Breast epithelium (tissue), 4 donors: ENCODE data around the gene ZMYND10. TPM values are rescaled to one million over a fixed set of nuclear protein-coding genes. Genes with fewer than 3 reads are reported as not detected.

ENCODE experiments used
- DNase-seq, 2 donors: peaks; one replicate each; pipeline ENCODE4 v3.0.0-alpha.2; 2019; ENCODE audit warnings: low spot score in 2 of 2
- H3K27ac ChIP-seq, 2 donors: fragments of 200-600 bp; sonication (generic) in 1 of 2; one replicate each; pipeline ENCODE4 v1.5.1; 2016 to 2019; ENCODE audit warnings: mild to moderate bottlenecking in 1 of 2
- H3K27me3 ChIP-seq, 2 donors: fragments of 200-600 bp; sonication (generic) in 1 of 2; one replicate each; pipeline versions ENCODE4 v1.5.1 to v1.6.0; 2017 to 2019; ENCODE audit warnings: control low read depth in 1 of 2, mild to moderate bottlenecking in 1 of 2
- H3K36me3 ChIP-seq: fragments of 200-600 bp; one replicate; pipeline ENCODE4 v1.5.1; 2019
- H3K4me1 ChIP-seq, 2 donors: fragments of 200-600 bp; sonication (generic); one replicate each; pipeline ENCODE4 v1.5.1; 2016 to 2019; ENCODE audit warnings: control low read depth in 1 of 2
- H3K4me3 ChIP-seq, 3 donors: fragments of 200-600 bp; sonication (generic); 1 replicate in 2 of 3; 2 replicates in 1 of 3; pipeline ENCODE4 v1.5.1; 2016 to 2019; ENCODE audit warnings: mild to moderate bottlenecking in 3 of 3, moderate library complexity in 2 of 3
- H3K9me3 ChIP-seq, 2 donors: fragments of 200-600 bp; sonication (generic) in 1 of 2; one replicate each; pipeline ENCODE4 v1.5.1; 2016 to 2019; ENCODE audit warnings: control low read depth in 1 of 2
- POLR2A ChIP-seq: fragments of 450-650 bp; IDR thresholded peaks from one replicate; pipeline ENCODE4 v1.6.1; 2016; ENCODE audit warnings: antibody characterized with exemption, mild to moderate bottlenecking, moderate library complexity
- POLR2AphosphoS5 ChIP-seq, 3 donors: sonication (generic); formaldehyde crosslinking; IDR thresholded peaks; one replicate each; pipeline ENCODE4 v1.6.1; 2017; ENCODE audit warnings: antibody characterized with exemption in 3 of 3
- intact Hi-C: fragments of 100-400 bp; cut with DNase I; formaldehyde crosslinking; loops from one replicate; pipeline ENCODE4 v1.15.1; 2023; ENCODE audit warnings: low total_unique reads
- total RNA-seq, 3 donors: library from RNA; depleted of rRNA; stranded (reverse); fragments of >200 nt; gene quantifications; one replicate each; pipeline ENCODE4 v1.1.0, GENCODE V29; 2016
- TF ChIP-seq, protein P1 (sequence below), 3 donors: fragments of 450-650 bp; IDR thresholded peaks; one replicate each; pipeline ENCODE4 v1.5.1; 2016 to 2017; ENCODE audit warnings: antibody characterized with exemption in 3 of 3, mild to moderate bottlenecking in 3 of 3, moderate library complexity in 3 of 3

The ZMYND10 gene
- total RNA-seq, 3 donors from 2014 or later, result 0.32 to 2.6 (median 1.9) TPM

DNA sequence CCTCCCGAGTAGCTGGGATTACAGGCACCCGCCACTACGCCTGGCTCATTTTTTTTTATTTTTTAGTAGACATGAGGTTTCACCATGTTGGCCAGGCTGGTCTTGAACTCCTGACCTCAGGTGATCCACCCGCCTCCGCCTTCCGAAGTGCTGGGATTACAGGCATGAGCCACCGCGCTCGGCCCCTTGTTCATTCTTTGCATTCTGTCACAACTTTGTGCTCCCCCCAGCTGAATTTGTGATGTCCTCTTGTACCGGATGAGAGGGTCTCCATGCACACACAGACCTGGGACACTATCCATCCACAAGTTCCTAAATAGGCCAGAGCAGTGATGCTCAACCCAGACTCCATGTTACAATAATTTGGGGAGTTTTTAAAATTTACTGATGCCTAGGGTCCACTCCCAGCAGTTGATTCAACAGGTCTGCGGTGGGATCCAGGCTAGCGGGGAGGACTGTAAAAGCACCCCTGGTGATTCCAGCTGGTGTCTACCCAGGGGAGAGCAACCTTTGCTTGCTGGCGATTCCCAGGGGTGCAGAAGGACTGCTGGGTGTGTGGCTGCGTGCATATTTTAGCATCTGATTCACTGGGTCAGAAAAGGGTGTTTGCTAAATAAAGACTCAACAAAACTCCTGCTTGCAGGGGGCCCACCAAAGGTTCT is 5.9 kb downstream of the ZMYND10 start:
- no peaks in the 10 kb centered on the region for H3K9me3 ChIP-seq

GRCh38 chr3:50338965-50339364 is 6.6 kb downstream of the ZMYND10 start:
- Histone ChIP-seq H3K27ac (peak overlapping the region; percentile 96 to 99), H3K4me3 (peak overlapping the region in 2 of 3 donors; percentile 14 to 65), H3K9me3 (no peaks in the 10 kb centered on the region), H3K36me3 (no peaks in the 10 kb centered on the region), H3K4me1 (peaks cover 18 to 23% of the 10 kb centered on the region in 2 donors), H3K27me3 (no peaks in the 10 kb centered on the region)
- DNase-seq, result no peak
- TF ChIP-seq POLR2A (no peak), POLR2AphosphoS5 (IDR thresholded peaks at IDR 0.05) (no peak)
- TF ChIP-seq, protein P1, sequence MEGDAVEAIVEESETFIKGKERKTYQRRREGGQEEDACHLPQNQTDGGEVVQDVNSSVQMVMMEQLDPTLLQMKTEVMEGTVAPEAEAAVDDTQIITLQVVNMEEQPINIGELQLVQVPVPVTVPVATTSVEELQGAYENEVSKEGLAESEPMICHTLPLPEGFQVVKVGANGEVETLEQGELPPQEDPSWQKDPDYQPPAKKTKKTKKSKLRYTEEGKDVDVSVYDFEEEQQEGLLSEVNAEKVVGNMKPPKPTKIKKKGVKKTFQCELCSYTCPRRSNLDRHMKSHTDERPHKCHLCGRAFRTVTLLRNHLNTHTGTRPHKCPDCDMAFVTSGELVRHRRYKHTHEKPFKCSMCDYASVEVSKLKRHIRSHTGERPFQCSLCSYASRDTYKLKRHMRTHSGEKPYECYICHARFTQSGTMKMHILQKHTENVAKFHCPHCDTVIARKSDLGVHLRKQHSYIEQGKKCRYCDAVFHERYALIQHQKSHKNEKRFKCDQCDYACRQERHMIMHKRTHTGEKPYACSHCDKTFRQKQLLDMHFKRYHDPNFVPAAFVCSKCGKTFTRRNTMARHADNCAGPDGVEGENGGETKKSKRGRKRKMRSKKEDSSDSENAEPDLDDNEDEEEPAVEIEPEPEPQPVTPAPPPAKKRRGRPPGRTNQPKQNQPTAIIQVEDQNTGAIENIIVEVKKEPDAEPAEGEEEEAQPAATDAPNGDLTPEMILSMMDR (IDR thresholded peaks at IDR 0.05), result no peak
- intact Hi-C loops, result no loop called here

More for the DNA sequence above, 5.9 kb downstream of the ZMYND10 start:
- Histone ChIP-seq H3K36me3 (no peaks in the 10 kb centered on the region), H3K27ac (peak overlapping the region; percentile 66 to 90), H3K27me3 (no peaks in the 10 kb centered on the region), H3K4me3 (peak overlapping the region; percentile 62 to 90 (median 65)), H3K4me1 (peaks cover 12 to 23% of the 10 kb centered on the region in 2 donors)
- intact Hi-C loops, result no loop called here
- TF ChIP-seq POLR2A, result no peak
- no peak for TF ChIP-seq POLR2AphosphoS5 (IDR thresholded peaks at IDR 0.05)
- TF ChIP-seq, protein P1 (IDR thresholded peaks at IDR 0.05), result no peak
- no peak for DNase-seq

GRCh38 chr3:50337175-50337861 is 8.2 kb downstream of the ZMYND10 start:
- Histone ChIP-seq H3K36me3 (no peaks in the 10 kb centered on the region), H3K27me3 (no peaks in the 10 kb centered on the region), H3K27ac (peak overlapping the region; percentile 96 to 99), H3K9me3 (no peaks in the 10 kb centered on the region), H3K4me3 (peak overlapping the region; percentile 65 to 84 (median 68)), H3K4me1 (peaks cover 19 to 23% of the 10 kb centered on the region in 2 donors)
- TF ChIP-seq POLR2A (peak; percentile 57), POLR2AphosphoS5 (IDR thresholded peaks at IDR 0.05) (peak; percentile 93 to 95 (median 94))
- TF ChIP-seq, protein P1 (IDR thresholded peaks at IDR 0.05), result peak in 1 of 3 donors; percentile 31
- peak; percentile 99 to 100 for DNase-seq
- intact Hi-C loops, result no loop called here

GRCh38 chr3:50336452-50337174 is 8.9 kb downstream of the ZMYND10 start:
- peaks cover 19 to 23% of the 10 kb centered on the region in 2 donors for H3K4me1 ChIP-seq
- intact Hi-C loops, result no loop called here

More at GRCh38 chr3:50336452-50337174, 8.9 kb downstream of the ZMYND10 start:
- TF ChIP-seq POLR2A (no peak), POLR2AphosphoS5 (IDR thresholded peaks at IDR 0.05) (peak in 1 of 3 donors; percentile 7)
- TF ChIP-seq, protein P1 (IDR thresholded peaks at IDR 0.05), result peak in 1 of 3 donors; percentile 24
- Histone ChIP-seq H3K4me3 (peak overlapping the region; percentile 65 to 84 (median 68)), H3K9me3 (no peaks in the 10 kb centered on the region), H3K27ac (peak overlapping the region; percentile 96 to 99), H3K27me3 (no peaks in the 10 kb centered on the region), H3K36me3 (peaks cover 1% of the 10 kb centered on the region)
- DNase-seq, result no peak
